Small intestine (tissue), 7 donors: ENCODE results near the gene ASB12. TPM values are rescaled to one million over a fixed set of nuclear protein-coding genes. Genes with fewer than 3 reads are reported as not detected.

Experiments
- DNase-seq, 2 donors: peaks; one replicate each; pipeline versions ENCODE4 v3.0.0 to v3.0.0-alpha.2; 2013
- FAIRE-seq: peaks from 2 replicates; lab custom pipeline; 2012; peaks lifted over from hg19 to GRCh38; lab: Jason Lieb, UNC
- H3K27ac ChIP-seq, 3 donors: one replicate each; pipeline ENCODE4 v1.5.1; 2013; ENCODE audit warnings: low read length in 2 of 3, mild to moderate bottlenecking in 2 of 3, control low read depth in 1 of 3, inconsistent platforms in 1 of 3, low read depth in 1 of 3, moderate library complexity in 1 of 3
- H3K27me3 ChIP-seq, 3 donors: one replicate each; pipeline ENCODE4 v1.6.1; 2013; ENCODE audit warnings: low read length in 3 of 3, inconsistent platforms in 1 of 3; ENCODE audit not compliant: control insufficient read depth in 3 of 3, insufficient read depth in 3 of 3
- H3K36me3 ChIP-seq, 3 donors: one replicate each; pipeline ENCODE4 v1.6.1; 2013; ENCODE audit warnings: low read length in 3 of 3, inconsistent platforms in 1 of 3, low read depth in 1 of 3, mild to moderate bottlenecking in 1 of 3, moderate library complexity in 1 of 3; ENCODE audit not compliant: control insufficient read depth in 3 of 3, insufficient read depth in 2 of 3
- H3K4me1 ChIP-seq, 3 donors: one replicate each; pipeline ENCODE4 v1.6.1; 2013; ENCODE audit warnings: low read length in 2 of 3, inconsistent platforms in 1 of 3, low read depth in 1 of 3, mild to moderate bottlenecking in 1 of 3, moderate library complexity in 1 of 3; ENCODE audit not compliant: control insufficient read depth in 3 of 3, insufficient read depth in 2 of 3
- H3K4me3 ChIP-seq, 3 donors: one replicate each; pipeline ENCODE4 v1.5.1; 2013; ENCODE audit warnings: low read length in 3 of 3, control low read depth in 1 of 3, inconsistent platforms in 1 of 3, low read depth in 1 of 3, mild to moderate bottlenecking in 1 of 3, moderate library complexity in 1 of 3
- H3K9me3 ChIP-seq, 2 donors: one replicate each; pipeline ENCODE4 v1.6.1; 2013; ENCODE audit warnings: low read depth in 1 of 2, low read length in 1 of 2; ENCODE audit not compliant: control insufficient read depth in 2 of 2, insufficient read depth in 1 of 2
- WGBS, 3 donors: extraction: QIAGEN DNeasy Blood & Tissue Kit; methylation state at CpG; one replicate each; pipeline ENCODE4 v1.1.7; 2013; 5-methylcytosine and 5-hydroxymethylcytosine counted together
- polyA plus RNA-seq, 4 donors: library from polyadenylated mRNA; stranded (reverse) in 3 of 4; unstranded in 1 of 4; fragments of 200-250 nt in 3 of 4; fragments of 120-200 nt in 1 of 4; gene quantifications; one replicate each; pipeline versions ENCODE4 v1.2.1 to v1.2.3, GENCODE V29; 2013
- donor health status: healthy with polysubstance abuse.
- donor health status: control.
- donor health status: control.
- donor health status: Bipolar disorder and iron deficiency.
- donor health status: healthy.

ASB12 gene
- polyA plus RNA-seq, 4 donors = 0.18 to 0.53 TPM; not detected in 2

- DNase-seq (peak; percentile 18 to 48), FAIRE-seq (no peak)
- H3K27ac ChIP-seq = peak overlapping the region; percentile 71 to 94 (median 84)
- H3K36me3 ChIP-seq = no peaks in the 10 kb centered on the region
- H3K4me1 ChIP-seq = peaks cover 0 to 10% (median 0%) of the 10 kb centered on the region in 3 donors
- WGBS, 3 donors = 1 to 47% (median 9%) methylated on average over 23 to 46 of the region's 46 CpGs
- peak overlapping the region; percentile 57 to 69 (median 67) for H3K4me3 ChIP-seq
- H3K27me3 ChIP-seq = no peaks in the 10 kb centered on the region
- no peaks in the 10 kb centered on the region for H3K9me3 ChIP-seq
Observed at GRCh38 chrX:64204701-64205440, 25.5 kb downstream of the ASB12 start.

- 20 to 48% (median 36%) methylated on average over 23 of the region's 23 CpGs for WGBS, 3 donors
- Histone ChIP-seq H3K9me3 (no peaks in the 10 kb centered on the region), H3K27me3 (no peaks in the 10 kb centered on the region), H3K27ac (peak overlapping the region in 1 of 3 donors; percentile 94), H3K4me3 (peak overlapping the region in 2 of 3 donors; percentile 67 to 69), H3K4me1 (peaks cover 0 to 10% (median 0%) of the 10 kb centered on the region in 3 donors), H3K36me3 (no peaks in the 10 kb centered on the region)
- peak; percentile 18 to 32 for DNase-seq
- FAIRE-seq = no peak
Observed at GRCh38 chrX:64204252-64204651, 26.2 kb downstream of the ASB12 start.

- Histone ChIP-seq H3K4me3 (no peak overlapping the region), H3K36me3 (no peaks in the 10 kb centered on the region), H3K27me3 (no peaks in the 10 kb centered on the region), H3K27ac (no peak overlapping the region), H3K4me1 (peaks cover 0 to 10% (median 0%) of the 10 kb centered on the region in 3 donors), H3K9me3 (no peaks in the 10 kb centered on the region)
- DNase-seq = no peak
- no peak for FAIRE-seq
- WGBS, 3 donors = 75 to 91% (median 85%) methylated on average over 2 of the region's 2 CpGs
Observed at GRCh38 chrX:64202808-64203325, 27.5 kb downstream of the ASB12 start.

GRCh38 chrX:64198036-64198435 is 32.4 kb downstream of the ASB12 start:
- peak in 1 of 2 donors; percentile 0 for DNase-seq
- FAIRE-seq = no peak
- no peaks in the 10 kb centered on the region for H3K27me3 ChIP-seq
- H3K4me1 ChIP-seq = no peaks in the 10 kb centered on the region
- no peaks in the 10 kb centered on the region for H3K9me3 ChIP-seq
- no peak overlapping the region for H3K4me3 ChIP-seq
- H3K27ac ChIP-seq = no peak overlapping the region
- peaks cover 0 to 3% (median 0%) of the 10 kb centered on the region in 3 donors for H3K36me3 ChIP-seq

- Histone ChIP-seq H3K4me1 (no peaks in the 10 kb centered on the region), H3K27me3 (no peaks in the 10 kb centered on the region), H3K9me3 (no peaks in the 10 kb centered on the region), H3K4me3 (no peak overlapping the region), H3K36me3 (peaks cover 0 to 16% (median 1%) of the 10 kb centered on the region in 3 donors), H3K27ac (no peak overlapping the region)
- WGBS, 3 donors = 84 to 100% (median 100%) methylated on average over 3 of the region's 3 CpGs
- DNase-seq (no peak), FAIRE-seq (no peak)
Observed at GRCh38 chrX:64196606-64197005, 33.8 kb downstream of the ASB12 start.

GRCh38 chrX:64195862-64196261 is 34.5 kb downstream of the ASB12 start:
- Histone ChIP-seq H3K9me3 (no peaks in the 10 kb centered on the region), H3K4me3 (no peak overlapping the region), H3K27me3 (no peaks in the 10 kb centered on the region), H3K36me3 (peaks cover 0 to 22% (median 1%) of the 10 kb centered on the region in 3 donors), H3K4me1 (no peaks in the 10 kb centered on the region), H3K27ac (no peak overlapping the region)
- WGBS, 3 donors = 56 to 83% (median 80%) methylated on average over 1 of the region's 1 CpG
- FAIRE-seq = no peak
- no peak for DNase-seq

GRCh38 chrX:64192673-64193072 is 37.7 kb downstream of the ASB12 start:
- WGBS, 3 donors = 80 to 95% (median 86%) methylated on average over 5 of the region's 5 CpGs
- Histone ChIP-seq H3K27me3 (no peaks in the 10 kb centered on the region), H3K4me3 (no peak overlapping the region), H3K4me1 (no peaks in the 10 kb centered on the region), H3K9me3 (no peaks in the 10 kb centered on the region), H3K36me3 (peaks cover 0 to 31% (median 1%) of the 10 kb centered on the region in 3 donors), H3K27ac (no peak overlapping the region)
- FAIRE-seq (no peak), DNase-seq (no peak)

GRCh38 chrX:64192040-64192439 is 38.4 kb downstream of the ASB12 start:
- H3K36me3 ChIP-seq = peaks cover 0 to 36% (median 1%) of the 10 kb centered on the region in 3 donors
- 76 to 96% (median 92%) methylated on average over 3 of the region's 3 CpGs for WGBS, 3 donors
- H3K27ac ChIP-seq = no peak overlapping the region
- H3K9me3 ChIP-seq = no peaks in the 10 kb centered on the region
- H3K4me3 ChIP-seq = no peak overlapping the region
- DNase-seq (no peak), FAIRE-seq (no peak)
- H3K27me3 ChIP-seq = no peaks in the 10 kb centered on the region
- H3K4me1 ChIP-seq = no peaks in the 10 kb centered on the region
